ENCODE results near the gene GYS2. TPM values are rescaled to one million over a fixed set of nuclear protein-coding genes. Genes with fewer than 3 reads are reported as not detected.
"Not testable (repeated sequence)": the region's sequence is repeated elsewhere in the genome, so short reads cannot be mapped to it uniquely, and the experiment has no call there.

The GYS2 gene
- total RNA-seq, 1 experiment from 2014 or later: not detected

DNA sequence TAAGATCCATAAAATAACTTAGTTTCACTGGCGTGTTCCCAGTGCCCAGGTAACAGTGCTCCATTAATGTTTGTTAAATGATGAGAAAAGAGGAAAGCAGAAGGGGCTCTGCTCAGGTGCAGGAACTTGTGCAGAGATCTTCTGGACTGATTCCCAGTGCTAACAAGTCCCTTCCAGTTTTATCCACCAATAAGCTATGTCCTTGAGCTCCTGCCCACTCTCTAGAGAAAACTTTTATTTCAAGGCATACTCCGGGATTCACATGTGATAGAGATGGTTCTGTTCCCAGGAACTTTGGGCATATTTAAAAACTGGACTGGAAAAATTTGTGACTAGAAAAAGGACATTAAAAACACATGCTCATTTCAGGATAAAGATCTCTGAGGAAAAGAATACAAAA, 1.9 kb downstream of the GYS2 start:
- no peak for DNase-seq (ENCODE audit: low read depth)

DNA sequence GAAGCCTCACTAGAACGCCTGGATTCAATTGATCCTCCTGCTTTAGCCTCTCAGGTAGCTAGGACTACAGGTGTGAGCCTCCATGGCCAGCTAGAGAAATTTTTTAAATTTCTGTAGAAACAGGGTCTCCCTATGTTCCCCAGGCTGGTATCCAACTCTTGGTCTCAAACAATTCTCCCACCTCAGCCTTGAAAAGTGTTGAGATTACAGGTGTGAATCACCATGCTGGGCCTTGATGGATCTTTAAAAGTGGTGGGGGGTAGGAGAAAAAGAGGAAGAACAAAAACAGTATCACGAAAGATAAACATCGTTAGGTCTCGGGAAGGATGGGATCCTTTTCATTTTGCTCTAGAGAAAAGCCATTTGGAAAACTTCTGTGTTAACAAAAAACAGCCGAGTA, 4.5 kb downstream of the GYS2 start:
- no peak for DNase-seq (ENCODE audit: low read depth)

DNA sequence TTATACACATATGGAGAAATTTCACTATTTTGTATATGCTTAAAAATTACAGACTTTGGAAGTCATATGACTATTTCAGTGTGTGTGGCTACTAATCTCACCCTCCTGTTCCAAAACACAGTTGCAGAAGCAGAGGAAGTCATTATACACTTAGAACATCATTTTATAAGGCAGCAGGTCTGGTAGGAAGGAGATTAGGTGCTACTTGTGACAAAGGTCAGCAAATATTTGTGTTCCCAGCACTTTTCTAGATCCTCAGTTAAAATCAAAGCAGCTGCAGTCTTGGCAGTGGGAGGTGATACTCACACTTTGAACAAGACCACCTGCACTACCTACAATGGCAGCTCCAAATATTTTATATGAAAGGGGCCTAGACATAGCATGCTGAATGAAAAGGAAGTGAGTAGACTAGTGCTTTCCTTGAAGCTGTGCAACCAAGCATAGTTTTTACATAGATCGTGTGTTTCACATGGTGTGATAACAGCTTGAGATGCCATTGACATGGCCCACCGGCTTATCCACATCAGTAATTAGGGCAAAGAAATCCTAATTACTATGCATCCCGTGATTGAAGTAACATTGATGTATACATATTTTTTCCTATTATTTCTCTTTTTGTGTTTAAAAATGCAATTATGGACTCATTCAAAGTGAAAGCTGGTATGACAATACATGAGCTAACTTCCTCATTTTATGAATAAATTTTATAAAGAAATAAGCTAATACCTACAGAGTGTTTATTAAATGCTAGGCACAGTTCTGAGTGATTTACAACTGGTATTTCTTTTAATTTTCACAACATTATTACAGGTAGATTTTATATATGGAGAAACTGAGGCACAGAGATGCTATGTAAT, 5.3 kb downstream of the GYS2 start:
- DNase-seq (ENCODE audit: low read depth): no peak

DNA sequence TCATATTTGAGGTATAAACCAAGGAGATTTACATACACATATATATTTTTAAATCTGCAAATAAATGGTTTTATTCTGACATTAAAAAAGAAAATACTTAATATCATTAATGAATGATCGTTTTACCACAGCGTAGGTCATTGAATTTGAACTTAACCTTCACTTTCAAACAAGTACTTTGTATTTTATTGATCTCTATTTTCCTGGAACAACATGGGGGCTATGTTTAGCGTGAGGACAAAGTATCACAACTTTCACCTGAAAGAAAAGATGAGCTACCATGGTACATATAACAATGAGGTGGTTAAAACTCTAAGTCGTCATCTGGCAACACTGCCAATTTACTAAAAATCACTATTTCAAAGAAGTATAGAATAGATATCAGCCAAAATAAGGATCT, 6.0 kb downstream of the GYS2 start:
- DNase-seq (ENCODE audit: low read depth): no peak

DNA sequence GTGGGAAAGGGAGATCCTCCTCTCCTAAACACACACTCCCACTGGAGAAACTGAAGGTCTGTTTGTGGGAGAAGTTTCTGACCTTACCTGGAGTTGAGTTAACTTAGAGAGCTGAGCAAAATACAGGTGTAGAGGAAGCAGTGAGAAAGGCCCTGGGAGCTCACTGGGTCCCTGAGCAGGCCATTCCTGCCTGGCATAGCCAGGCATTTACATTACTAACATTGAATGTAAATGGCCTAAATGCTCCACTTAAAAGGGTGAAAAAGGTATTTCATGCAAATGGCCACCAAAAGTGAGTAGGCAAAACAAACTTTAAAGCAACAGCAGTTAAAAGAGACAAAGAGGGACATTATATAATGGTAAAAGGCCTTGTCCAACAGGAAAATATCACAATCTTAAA, 9.3 kb downstream of the GYS2 start:
- DNase-seq (ENCODE audit: low read depth): not testable (repeated sequence)

DNA sequence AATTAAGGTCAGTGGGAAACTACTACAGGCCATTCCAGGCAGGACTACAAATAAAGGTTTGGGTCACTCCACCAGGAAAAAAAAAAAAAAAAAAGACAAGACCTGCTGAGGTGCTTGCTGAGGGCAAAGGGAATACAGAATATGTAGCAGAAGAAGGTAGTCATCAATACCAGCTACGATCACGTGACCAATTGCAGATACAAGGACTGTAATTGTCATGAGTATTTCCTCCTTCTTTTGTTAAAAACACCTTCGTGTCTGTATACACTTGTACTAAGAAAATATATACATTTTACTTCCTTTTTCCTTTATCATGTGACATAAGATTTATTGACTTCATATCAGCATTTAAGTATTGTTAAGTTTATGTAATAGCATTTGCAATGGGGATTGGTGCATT, 19.2 kb downstream of the GYS2 start:
- no peak for DNase-seq (ENCODE audit: low read depth)

DNA sequence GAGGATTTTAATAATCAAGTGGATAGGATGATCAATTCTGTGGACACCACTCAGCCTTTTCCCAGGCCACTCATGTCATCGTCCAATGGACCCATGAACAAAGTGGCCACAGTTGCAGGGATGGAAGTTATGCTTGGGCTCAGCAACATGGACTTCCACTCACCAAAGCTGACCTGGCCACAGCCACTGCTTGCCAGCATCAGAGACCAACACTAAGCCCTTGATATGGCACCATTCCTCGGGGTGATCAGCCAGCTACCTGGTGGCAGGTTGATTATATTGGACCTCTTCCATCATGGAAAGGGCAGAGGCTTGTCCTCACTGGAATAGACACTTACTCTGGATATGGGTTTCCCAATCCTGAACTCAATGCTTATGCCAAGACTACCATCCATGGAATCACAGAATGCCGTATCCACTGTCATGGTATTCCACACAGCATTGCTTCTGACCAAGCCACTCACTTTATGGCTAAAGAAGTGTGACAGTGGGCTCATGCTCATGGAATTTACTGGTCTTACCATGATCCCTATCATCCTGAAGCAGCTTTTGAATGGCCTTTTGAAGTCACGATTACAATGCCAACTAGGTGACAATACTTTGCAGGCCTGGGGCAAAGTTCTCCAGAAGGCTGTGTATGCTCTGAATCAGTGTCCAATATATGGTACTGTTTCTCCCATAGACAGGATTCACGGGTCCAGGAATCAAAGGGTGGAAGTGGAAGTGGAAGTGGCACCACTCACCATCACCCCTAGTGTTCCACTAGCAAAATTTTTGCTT, 20.1 kb downstream of the GYS2 start:
- DNase-seq (ENCODE audit: low read depth): not testable (repeated sequence)

DNA sequence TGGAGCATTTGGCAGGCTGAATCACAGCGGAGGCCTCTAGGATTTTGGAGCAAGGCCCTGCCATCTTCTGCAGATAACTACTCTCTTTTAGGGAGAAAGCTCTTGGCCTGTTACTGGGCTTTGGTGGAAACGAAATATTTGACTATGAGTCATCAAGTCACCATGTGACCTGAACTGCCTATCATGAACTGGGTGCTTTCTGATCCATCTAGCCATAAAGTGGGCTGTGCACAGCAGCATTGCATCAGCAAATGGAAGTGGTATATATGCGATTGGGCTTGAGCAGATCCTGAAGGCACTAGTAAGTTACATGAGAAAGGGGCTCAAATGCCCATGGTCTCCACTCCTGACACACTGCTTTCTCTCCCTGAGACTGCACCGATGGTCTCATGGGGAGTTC, 21.1 kb downstream of the GYS2 start:
- no peak for DNase-seq (ENCODE audit: low read depth)

DNA sequence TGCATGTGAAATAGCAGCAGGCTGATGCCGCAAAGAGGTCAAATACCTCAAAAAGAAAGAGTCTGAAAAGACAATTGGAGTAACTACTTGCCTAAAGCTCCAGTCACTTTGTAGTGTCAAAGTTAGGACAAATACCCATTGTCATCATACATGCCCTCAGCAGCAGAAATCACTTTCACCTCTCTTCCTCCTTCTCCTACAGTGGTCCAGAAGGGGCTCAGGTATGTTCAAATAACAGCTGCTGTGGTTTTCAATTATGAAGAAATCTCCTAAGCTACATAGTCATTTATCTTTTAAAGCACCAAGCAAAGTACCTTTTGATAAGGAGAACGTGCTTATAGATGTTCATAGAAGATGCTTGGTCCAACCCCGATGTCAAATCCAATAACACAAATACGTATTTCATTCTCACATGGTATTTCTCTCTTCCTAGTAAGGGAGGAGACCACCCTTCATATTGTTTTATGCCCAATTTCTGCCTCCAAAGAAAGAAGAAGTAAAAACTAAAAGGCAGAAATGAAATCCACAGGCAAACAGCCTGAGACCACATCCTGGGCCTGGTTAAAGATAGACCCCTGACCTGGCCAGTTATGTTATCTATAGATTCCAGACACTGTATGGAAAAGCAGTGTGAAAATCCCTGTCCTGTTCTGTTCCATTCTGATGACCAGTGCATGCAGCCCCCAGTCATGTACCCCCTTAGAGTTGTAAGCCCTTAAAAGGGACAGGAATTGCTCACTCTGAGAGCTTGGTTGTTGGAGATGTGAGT, 23.7 kb downstream of the GYS2 start:
- DNase-seq (ENCODE audit: low read depth): no peak

DNA sequence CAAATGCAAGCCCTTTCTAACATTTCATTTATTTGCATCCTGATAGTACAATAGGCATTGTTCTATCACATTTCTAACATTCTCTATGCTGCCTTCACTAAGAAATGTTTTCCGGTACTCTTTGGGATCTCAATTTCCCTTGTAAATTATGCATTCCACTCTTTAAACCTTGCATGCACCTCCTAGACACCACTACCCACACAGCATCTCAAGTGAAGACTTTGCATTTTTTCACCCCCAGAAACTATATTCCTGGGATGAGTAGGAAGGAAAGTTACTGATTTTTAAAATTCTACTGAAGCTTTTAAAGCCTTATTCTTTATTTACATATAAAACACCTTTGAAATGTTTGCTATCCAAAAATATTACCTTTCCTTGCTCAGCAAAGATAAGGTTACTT, 27.1 kb downstream of the GYS2 start:
- no peak for DNase-seq (ENCODE audit: low read depth)

DNA sequence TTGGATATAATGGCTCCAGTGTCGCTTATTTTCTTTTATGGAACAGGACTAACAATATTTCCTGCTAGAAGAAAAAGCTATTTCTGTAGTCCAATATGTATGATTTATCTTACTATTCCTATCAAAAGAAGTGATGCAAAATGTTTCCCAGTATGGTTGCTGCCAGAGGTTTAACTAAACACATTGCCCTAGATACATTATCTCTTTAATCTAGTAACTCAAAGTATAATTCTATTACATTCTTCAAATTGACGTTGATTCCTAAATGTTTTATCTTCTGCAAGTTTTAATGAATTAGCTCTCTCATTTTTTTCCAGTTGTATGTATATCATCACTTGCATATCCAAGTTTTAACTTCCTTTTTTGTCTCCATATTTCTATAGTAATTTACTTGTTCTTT, 28.2 kb downstream of the GYS2 start:
- no peak for DNase-seq (ENCODE audit: low read depth)

DNA sequence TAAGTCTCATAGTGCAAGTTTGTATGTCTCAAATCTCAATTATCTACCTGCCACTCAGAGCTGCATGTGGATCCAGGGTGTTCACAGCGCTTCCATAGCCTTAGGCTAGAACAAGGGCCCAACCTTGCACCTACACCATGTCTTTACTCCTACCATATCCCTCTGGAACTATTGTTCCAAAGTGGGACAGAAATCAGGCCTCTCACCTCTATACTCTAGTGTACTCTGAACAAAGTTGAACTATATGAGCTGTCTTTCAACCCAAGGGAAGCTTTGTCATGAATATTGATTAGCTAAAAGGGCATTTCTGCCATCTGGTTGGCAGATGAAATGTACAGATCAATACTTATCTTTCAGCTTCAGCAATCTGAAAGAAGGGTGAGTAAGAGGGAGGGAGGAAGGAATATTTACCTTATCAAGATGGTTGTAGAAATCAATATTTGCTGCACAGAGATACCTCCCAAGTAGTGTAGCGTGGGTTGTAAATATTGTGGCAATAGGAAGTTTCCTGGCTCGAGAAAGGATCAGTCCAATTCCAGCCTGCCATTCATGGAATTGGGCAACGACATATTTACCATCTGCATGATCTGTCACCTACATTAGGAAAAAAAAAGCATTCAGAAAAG, 30.8 kb downstream of the GYS2 start:
- no peak for DNase-seq (ENCODE audit: low read depth)

DNA sequence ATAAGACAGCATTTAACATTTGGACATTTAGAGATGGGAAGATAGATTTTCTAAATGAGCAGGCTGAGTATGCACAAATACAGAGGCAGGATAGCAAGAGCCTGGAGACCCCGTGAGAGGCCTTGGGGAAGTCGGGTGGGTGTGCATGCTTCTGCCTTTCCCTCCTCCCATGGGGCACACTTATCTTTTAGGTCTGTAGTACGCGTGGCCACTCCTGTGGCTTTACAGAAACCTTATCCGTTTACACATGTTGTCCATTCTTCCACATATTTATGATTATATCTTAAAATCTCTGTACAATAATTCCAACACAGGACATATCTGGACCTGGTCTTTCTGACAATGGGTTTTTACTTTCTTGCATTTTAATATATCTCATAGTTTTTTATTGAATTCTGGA, 33.6 kb downstream of the GYS2 start:
- DNase-seq (ENCODE audit: low read depth): no peak

DNA sequence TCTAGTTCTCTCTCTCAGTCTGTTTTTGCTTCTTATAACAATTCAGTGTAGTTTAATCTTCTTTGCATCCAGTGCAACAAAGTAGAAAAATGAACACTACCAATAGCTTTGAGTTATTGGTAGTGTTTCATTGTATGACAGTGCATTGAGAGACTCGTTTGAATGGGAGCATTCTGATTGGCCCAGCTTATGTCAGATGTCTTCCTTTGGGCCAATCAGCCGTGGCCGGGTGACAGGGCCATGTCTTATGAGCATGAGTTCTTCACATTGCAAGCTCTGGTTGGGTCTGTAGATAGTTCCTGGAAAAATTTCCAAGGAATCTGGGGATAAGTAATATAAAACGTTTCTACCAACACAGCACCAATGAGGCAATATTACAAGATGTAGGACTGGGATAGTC, 36.5 kb downstream of the GYS2 start:
- DNase-seq (ENCODE audit: low read depth): no peak

DNA sequence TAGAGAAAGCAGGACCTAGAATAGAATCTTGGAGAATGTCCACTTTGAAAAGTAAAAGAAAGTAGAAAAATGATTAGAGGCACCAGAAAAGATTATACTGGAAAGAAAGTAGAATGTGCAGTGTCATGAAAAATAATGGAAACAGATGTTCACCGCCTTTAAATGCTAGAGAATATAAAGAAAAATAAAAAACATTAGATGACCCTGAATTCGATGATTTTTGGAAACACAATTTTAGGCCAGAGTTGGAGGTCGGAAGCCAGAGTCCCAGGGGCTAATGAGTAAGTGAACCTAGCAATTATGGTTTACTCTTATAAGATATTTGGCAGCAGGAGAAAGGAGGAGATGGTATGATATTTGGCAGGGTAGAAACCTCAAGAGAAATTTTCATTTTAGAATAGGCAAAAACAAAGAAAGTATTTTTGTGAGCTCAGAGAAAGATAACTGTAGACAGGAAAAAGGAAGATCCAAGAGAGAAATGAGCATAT, 37.7 kb downstream of the GYS2 start:
- no peak for DNase-seq (ENCODE audit: low read depth)

DNA sequence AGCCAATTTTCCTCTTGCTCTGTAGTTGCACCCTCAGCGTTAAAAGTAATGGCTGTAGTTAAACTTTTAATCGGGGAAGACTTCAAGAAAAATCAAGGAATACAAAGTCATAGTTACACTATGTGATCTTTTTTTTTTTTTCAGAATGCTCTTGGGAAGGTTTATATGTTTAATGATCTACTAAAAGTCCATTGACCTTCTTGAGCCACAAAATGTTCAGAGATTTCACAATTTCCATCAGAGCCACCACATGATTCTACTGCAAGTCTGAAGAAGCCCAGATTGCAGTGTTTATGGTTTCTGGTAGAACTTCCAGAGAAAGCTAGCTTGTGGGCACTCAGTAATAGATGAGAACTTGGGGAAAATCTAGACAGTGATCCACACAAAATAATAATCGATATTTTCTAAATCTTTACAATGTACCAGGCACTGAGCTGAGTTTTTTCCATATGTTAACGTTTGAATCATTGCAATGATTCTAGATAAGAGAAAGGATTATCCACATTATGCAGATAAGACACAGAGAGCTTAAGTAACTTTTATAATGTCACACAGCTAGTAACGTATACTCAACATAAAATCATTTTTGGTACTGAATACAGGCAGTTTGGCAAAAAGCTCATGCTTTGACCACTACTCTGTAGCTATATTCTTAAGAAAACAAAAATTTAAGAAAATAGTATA, 38.3 kb downstream of the GYS2 start:
- DNase-seq (ENCODE audit: low read depth): no peak

DNA sequence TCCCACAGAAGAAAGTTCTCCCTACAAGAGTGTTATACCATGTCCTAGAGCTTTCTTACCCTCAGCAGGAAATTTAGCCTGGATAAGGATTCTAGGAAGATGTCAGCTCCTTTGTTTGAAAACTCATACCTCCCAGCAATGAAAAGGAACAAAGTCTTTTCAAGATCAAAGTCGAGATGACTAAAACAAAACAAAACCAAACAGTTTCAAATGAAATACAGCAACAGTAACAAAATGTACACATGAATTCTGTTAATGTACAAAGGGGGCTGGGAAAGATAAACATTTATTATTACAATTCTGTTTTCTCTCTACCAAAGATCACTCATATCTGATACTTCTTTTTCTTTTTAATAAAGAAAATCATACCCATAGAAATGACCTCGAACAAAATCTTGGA, 41.8 kb downstream of the GYS2 start:
- DNase-seq (ENCODE audit: low read depth): no peak

DNA sequence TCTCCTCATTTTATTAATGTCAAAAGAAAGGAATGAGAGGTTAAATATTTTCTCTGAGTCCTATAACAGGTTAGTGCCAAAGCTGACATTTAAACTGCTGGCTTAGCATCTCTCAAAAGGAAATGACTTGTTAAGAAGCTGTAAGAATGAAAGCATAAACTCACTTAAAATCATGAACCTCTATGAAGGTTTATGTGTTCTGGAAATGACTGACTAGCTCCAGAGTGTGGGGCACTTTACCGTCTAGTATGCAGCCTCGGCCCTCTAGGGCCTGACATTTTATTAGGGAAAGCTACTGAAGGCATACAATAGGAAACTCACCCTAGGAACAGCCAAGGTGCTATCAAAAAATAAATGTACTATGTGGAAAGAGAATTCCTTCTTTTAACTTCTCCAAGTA, 43.5 kb downstream of the GYS2 start:
- no peak for DNase-seq (ENCODE audit: low read depth)

DNA sequence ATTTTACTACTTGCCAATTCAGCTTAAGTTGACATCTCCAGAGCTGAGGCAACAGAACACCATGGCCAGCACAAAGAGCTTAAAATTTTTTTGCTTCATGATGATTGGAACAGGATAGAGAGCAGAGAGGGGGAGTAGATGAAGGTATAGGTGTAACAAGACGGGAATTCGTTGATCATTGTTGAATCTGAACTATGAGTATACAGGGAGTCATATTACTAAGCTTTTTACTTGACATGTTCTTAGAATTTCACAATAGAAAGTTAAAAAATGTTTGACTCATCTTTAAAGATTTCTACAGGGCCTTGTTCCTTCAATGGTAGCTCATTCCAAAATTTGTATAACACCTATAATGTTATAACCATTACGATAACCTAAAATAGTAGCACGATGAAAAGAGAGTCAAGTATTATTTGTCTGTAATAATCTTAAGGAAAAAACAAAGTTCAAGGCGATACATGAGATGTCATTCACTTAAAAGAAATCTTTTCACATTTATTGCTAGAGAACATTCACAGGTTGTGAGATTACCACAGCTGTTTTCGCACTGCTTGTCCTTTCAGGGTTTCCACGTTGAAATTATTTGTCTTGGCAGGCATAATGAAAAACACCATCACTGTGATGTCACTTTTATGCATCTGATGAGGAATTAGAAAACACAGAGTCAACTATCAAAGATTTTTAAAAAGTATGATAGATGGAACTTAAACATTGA, 44.6 kb downstream of the GYS2 start:
- DNase-seq (ENCODE audit: low read depth): no peak

DNA sequence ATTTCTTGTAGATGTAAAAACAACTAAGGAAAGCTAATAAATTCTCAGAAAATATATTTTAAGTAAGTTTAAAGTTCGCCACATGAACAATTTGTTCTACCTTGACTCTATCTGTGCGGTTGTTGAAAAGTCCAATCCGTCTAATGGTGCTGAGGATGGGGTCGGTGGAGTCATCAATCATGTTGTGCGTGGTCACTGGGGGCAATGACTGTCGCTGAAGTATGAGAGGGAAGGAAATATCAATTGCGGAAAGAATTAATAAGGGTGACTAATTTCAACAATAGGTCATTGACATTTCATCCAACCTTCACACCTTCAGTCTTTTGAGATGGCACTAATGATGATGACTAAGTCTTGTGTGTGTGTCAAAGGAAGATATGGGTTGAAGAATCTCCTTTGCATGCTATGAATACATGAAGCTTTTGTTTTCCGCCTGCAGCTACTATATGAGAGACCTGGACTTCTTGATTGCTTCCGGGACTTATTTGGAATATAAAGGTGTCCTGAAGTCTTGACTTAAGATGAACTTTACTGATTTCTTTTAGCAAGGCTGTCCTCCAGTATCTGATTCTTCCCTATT, 46.5 kb downstream of the GYS2 start:
- DNase-seq (ENCODE audit: low read depth): no peak

Measured in Daoy (cell line).